Measurements from ENCODE around the gene PLPP3. TPM values are rescaled to one million over a fixed set of nuclear protein-coding genes. Genes with fewer than 3 reads are reported as not detected.

Gene PLPP3
- total and polyA plus RNA-seq, 3 experiments from 2014 or later = 0.22 to 0.24 TPM; not detected in 1

- H3K27me3 Mint-ChIP-seq = no peaks in the 10 kb centered on the region
- DNase-seq = no peak
- H3K4me1 Mint-ChIP-seq = no peaks in the 10 kb centered on the region
- ChIA-PET POLR2A (no interaction called here), CTCF (no interaction called here)
- no peaks in the 10 kb centered on the region for H3K27me3 ChIP-seq (ENCODE audit: insufficient read depth, low read length, poor library complexity, severe bottlenecking)
- peaks cover 0 to 3% (median 0%) of the 10 kb centered on the region in 5 donors for H3K9me3 Mint-ChIP-seq
- H3K36me3 ChIP-seq (ENCODE audit: insufficient read depth, low read length) = no peaks in the 10 kb centered on the region
- no peak overlapping the region for H3K27ac ChIP-seq (ENCODE audit: low read depth, low read length)
- H3K9me3 ChIP-seq (ENCODE audit: low read length) = no peaks in the 10 kb centered on the region
- H3K4me1 ChIP-seq (ENCODE audit: insufficient read depth, low read length) = no peaks in the 10 kb centered on the region
- no peak overlapping the region for H3K4me3 ChIP-seq (ENCODE audit: low read length)
- no peak overlapping the region for H3K4me3 Mint-ChIP-seq
- H3K36me3 Mint-ChIP-seq = no peaks in the 10 kb centered on the region
- no peak overlapping the region for H3K27ac Mint-ChIP-seq
Measured at GRCh38 chr1:56562891-56563452, 16.4 kb downstream of the PLPP3 start.

DNA sequence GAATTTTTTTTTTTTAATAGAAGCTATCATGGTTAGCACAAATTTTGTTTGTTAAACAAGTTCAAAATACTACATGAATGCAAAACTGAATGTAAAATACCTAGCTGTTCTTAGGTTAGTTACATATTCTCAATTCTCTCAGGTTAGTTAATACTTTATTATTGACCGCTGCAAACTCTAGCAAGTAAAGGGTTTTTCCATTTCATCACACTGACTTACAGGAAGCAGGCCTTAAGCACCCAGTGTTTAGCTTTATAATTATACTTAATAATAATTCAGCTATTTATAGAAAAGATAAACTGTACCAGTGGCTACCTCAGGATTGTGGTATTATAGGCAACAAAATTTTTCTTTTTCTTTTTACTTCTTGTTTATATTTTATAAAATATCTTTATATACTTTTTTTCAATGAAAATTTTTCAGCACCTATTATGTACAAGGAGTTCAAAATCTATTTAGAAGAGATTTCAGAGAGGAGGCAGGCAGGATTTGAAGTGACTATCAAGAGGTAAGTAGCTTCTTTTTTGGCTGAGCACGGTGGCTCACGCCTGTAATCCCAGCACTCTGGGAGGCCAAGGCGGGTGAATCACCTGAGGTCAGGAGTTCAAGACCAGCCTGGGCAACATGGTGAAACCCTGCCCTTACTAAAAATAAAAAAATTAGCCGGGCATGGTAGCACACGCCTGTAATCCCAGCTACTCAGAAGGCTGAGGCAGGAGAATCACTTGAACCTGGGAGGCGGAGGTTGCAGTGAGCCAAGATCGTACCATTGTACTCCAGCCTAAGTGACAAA, 17.9 kb downstream of the PLPP3 start:
- no peak overlapping the region for H3K4me3 Mint-ChIP-seq
- CTCF ChIA-PET = no interaction called here
- no peaks in the 10 kb centered on the region for H3K4me1 Mint-ChIP-seq

GRCh38 chr1:56557746-56558145, 21.6 kb downstream of the PLPP3 start:
- Histone ChIP-seq H3K4me3 (ENCODE audit: low read length) (no peak overlapping the region), H3K9me3 (ENCODE audit: low read length) (no peaks in the 10 kb centered on the region), H3K27ac (ENCODE audit: low read depth, low read length) (no peak overlapping the region), H3K27me3 (ENCODE audit: insufficient read depth, low read length, poor library complexity, severe bottlenecking) (no peaks in the 10 kb centered on the region), H3K36me3 (ENCODE audit: insufficient read depth, low read length) (no peaks in the 10 kb centered on the region), H3K4me1 (ENCODE audit: insufficient read depth, low read length) (no peaks in the 10 kb centered on the region)
- no peak overlapping the region for H3K27ac Mint-ChIP-seq
- ChIA-PET POLR2A (no interaction called here), CTCF (no interaction called here)
- H3K27me3 Mint-ChIP-seq = no peaks in the 10 kb centered on the region
- no peak overlapping the region for H3K4me3 Mint-ChIP-seq
- no peak for DNase-seq
- peaks cover 0 to 4% (median 3%) of the 10 kb centered on the region in 5 donors for H3K9me3 Mint-ChIP-seq
- no peaks in the 10 kb centered on the region for H3K36me3 Mint-ChIP-seq
- no peaks in the 10 kb centered on the region for H3K4me1 Mint-ChIP-seq

More for the DNA sequence above, 17.9 kb downstream of the PLPP3 start:
- Histone ChIP-seq H3K27me3 (ENCODE audit: insufficient read depth, low read length, poor library complexity, severe bottlenecking) (no peaks in the 10 kb centered on the region), H3K9me3 (ENCODE audit: low read length) (no peaks in the 10 kb centered on the region), H3K36me3 (ENCODE audit: insufficient read depth, low read length) (no peaks in the 10 kb centered on the region), H3K4me1 (ENCODE audit: insufficient read depth, low read length) (no peaks in the 10 kb centered on the region), H3K4me3 (ENCODE audit: low read length) (no peak overlapping the region), H3K27ac (ENCODE audit: low read depth, low read length) (no peak overlapping the region)
- H3K36me3 Mint-ChIP-seq = no peaks in the 10 kb centered on the region
- DNase-seq = no peak
- no peak overlapping the region for H3K27ac Mint-ChIP-seq
- no peaks in the 10 kb centered on the region for H3K27me3 Mint-ChIP-seq
- peaks cover 0 to 3% (median 0%) of the 10 kb centered on the region in 5 donors for H3K9me3 Mint-ChIP-seq
- POLR2A ChIA-PET = no interaction called here

GRCh38 chr1:56555448-56555847, 23.9 kb downstream of the PLPP3 start:
- Mint-ChIP-seq H3K27ac (no peak overlapping the region), H3K9me3 (peaks cover 0 to 4% (median 3%) of the 10 kb centered on the region in 5 donors), H3K27me3 (no peaks in the 10 kb centered on the region), H3K4me3 (no peak overlapping the region), H3K36me3 (no peaks in the 10 kb centered on the region), H3K4me1 (no peaks in the 10 kb centered on the region)
- Histone ChIP-seq H3K4me3 (ENCODE audit: low read length) (no peak overlapping the region), H3K9me3 (ENCODE audit: low read length) (no peaks in the 10 kb centered on the region), H3K27ac (ENCODE audit: low read depth, low read length) (no peak overlapping the region), H3K27me3 (ENCODE audit: insufficient read depth, low read length, poor library complexity, severe bottlenecking) (no peaks in the 10 kb centered on the region), H3K36me3 (ENCODE audit: insufficient read depth, low read length) (no peaks in the 10 kb centered on the region), H3K4me1 (ENCODE audit: insufficient read depth, low read length) (no peaks in the 10 kb centered on the region)
- ChIA-PET POLR2A (no interaction called here), CTCF (no interaction called here)
- no peak for DNase-seq

DNA sequence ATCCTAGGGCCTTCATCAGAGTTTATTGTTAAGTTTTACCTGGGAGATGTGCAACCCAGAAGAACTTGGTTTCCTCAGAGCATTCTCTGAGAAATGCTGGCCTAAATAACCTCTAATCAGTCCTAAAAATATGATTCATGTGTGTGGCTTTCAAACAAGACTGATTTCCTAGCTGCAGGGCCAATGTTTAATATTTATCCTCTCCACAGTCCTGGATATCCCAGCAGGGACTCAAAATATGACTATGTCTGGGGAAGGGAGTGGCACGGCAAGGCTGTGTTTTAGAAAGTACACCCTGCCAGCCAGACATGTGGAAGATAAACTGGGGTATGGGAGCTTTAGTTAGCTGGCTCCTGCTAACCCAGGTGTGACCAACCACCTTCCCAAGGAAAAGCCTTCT, 26.3 kb downstream of the PLPP3 start:
- Mint-ChIP-seq H3K4me1 (no peaks in the 10 kb centered on the region), H3K4me3 (no peak overlapping the region), H3K27ac (no peak overlapping the region), H3K27me3 (no peaks in the 10 kb centered on the region), H3K36me3 (no peaks in the 10 kb centered on the region), H3K9me3 (peaks cover 0 to 4% (median 0%) of the 10 kb centered on the region in 5 donors)
- Histone ChIP-seq H3K27me3 (ENCODE audit: insufficient read depth, low read length, poor library complexity, severe bottlenecking) (no peaks in the 10 kb centered on the region), H3K27ac (ENCODE audit: low read depth, low read length) (no peak overlapping the region), H3K36me3 (ENCODE audit: insufficient read depth, low read length) (no peaks in the 10 kb centered on the region), H3K9me3 (ENCODE audit: low read length) (no peaks in the 10 kb centered on the region), H3K4me1 (ENCODE audit: insufficient read depth, low read length) (no peaks in the 10 kb centered on the region), H3K4me3 (ENCODE audit: low read length) (no peak overlapping the region)
- POLR2A ChIA-PET = no interaction called here
- CTCF ChIA-PET = no interaction called here
- no peak for DNase-seq

GRCh38 chr1:56552349-56552748, 27.0 kb downstream of the PLPP3 start:
- no peak overlapping the region for H3K27ac Mint-ChIP-seq
- H3K27ac ChIP-seq (ENCODE audit: low read depth, low read length) = no peak overlapping the region
- no peaks in the 10 kb centered on the region for H3K36me3 ChIP-seq (ENCODE audit: insufficient read depth, low read length)
- no peaks in the 10 kb centered on the region for H3K27me3 ChIP-seq (ENCODE audit: insufficient read depth, low read length, poor library complexity, severe bottlenecking)
- no peaks in the 10 kb centered on the region for H3K9me3 ChIP-seq (ENCODE audit: low read length)
- no peaks in the 10 kb centered on the region for H3K4me1 ChIP-seq (ENCODE audit: insufficient read depth, low read length)
- H3K4me3 Mint-ChIP-seq = no peak overlapping the region
- peaks cover 0 to 4% (median 0%) of the 10 kb centered on the region in 5 donors for H3K9me3 Mint-ChIP-seq
- no peaks in the 10 kb centered on the region for H3K36me3 Mint-ChIP-seq
- ChIA-PET POLR2A (no interaction called here), CTCF (no interaction called here)
- no peak for DNase-seq
- no peaks in the 10 kb centered on the region for H3K27me3 Mint-ChIP-seq
- no peaks in the 10 kb centered on the region for H3K4me1 Mint-ChIP-seq
- H3K4me3 ChIP-seq (ENCODE audit: low read length) = no peak overlapping the region

DNA sequence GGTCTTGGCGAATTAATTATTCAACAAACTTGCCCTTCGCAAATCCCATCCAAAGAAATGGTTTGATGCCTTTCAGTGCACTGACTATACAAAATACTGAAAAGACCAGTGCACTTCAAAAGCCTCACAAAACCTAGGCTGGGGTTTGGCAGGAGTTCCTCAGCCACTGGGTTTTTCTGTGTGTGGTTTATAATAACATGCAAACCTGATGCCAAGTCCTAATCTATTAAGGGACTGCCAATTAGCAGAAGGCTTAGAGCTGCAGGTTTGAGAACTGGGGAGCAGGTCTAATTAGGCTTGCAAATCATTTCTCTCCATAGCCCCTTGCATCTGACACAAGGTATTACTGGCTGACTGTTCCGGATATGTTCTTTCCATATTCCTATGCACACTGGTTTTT, 27.7 kb downstream of the PLPP3 start:
- Mint-ChIP-seq H3K36me3 (no peaks in the 10 kb centered on the region), H3K4me1 (no peaks in the 10 kb centered on the region), H3K4me3 (no peak overlapping the region), H3K9me3 (peaks cover 0 to 4% (median 0%) of the 10 kb centered on the region in 5 donors), H3K27me3 (no peaks in the 10 kb centered on the region), H3K27ac (no peak overlapping the region)
- H3K27ac ChIP-seq (ENCODE audit: low read depth, low read length) = no peak overlapping the region
- POLR2A ChIA-PET = no interaction called here
- H3K4me3 ChIP-seq (ENCODE audit: low read length) = no peak overlapping the region
- no peaks in the 10 kb centered on the region for H3K27me3 ChIP-seq (ENCODE audit: insufficient read depth, low read length, poor library complexity, severe bottlenecking)
- no peaks in the 10 kb centered on the region for H3K9me3 ChIP-seq (ENCODE audit: low read length)
- no peaks in the 10 kb centered on the region for H3K4me1 ChIP-seq (ENCODE audit: insufficient read depth, low read length)
- DNase-seq = no peak
- no peaks in the 10 kb centered on the region for H3K36me3 ChIP-seq (ENCODE audit: insufficient read depth, low read length)
- CTCF ChIA-PET = no interaction called here

DNA sequence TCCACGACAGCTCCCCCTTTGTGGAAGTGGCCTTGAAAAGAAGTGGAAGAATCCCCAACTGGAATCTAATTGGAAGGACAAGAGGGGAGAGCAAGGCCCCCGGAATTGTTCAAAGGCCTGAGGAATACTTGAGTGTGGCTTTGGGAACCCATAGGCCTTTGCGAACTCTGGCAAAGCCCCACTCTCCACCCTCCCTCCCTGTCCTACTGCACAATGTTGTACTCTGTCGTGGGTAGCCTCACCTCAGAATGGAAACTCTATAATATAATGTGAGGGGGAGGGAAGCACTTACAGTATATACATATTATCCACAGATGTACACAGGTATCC, 28.5 kb downstream of the PLPP3 start:
- Mint-ChIP-seq H3K36me3 (no peaks in the 10 kb centered on the region), H3K9me3 (peaks cover 0 to 4% (median 0%) of the 10 kb centered on the region in 5 donors), H3K27ac (no peak overlapping the region), H3K27me3 (no peaks in the 10 kb centered on the region), H3K4me3 (no peak overlapping the region), H3K4me1 (no peaks in the 10 kb centered on the region)
- no peak for DNase-seq
- Histone ChIP-seq H3K4me1 (ENCODE audit: insufficient read depth, low read length) (no peaks in the 10 kb centered on the region), H3K36me3 (ENCODE audit: insufficient read depth, low read length) (no peaks in the 10 kb centered on the region), H3K27me3 (ENCODE audit: insufficient read depth, low read length, poor library complexity, severe bottlenecking) (no peaks in the 10 kb centered on the region), H3K4me3 (ENCODE audit: low read length) (no peak overlapping the region), H3K9me3 (ENCODE audit: low read length) (no peaks in the 10 kb centered on the region), H3K27ac (ENCODE audit: low read depth, low read length) (no peak overlapping the region)
- ChIA-PET CTCF (no interaction called here), POLR2A (no interaction called here)

Data from CD8-positive, alpha-beta memory T cell (primary cell).